ENCODE results near the gene SULT4A1. TPM values are rescaled to one million over a fixed set of nuclear protein-coding genes. Genes with fewer than 3 reads are reported as not detected.

The SULT4A1 gene
- total and polyA plus RNA-seq, 8 donors = 0.12 to 2.2 (median 0.77) TPM; not detected in 4

- intact Hi-C loops (cut with DNase I; ENCODE audit: low total_unique reads) = no loop called here
These were observed 41.5 kb downstream of the SULT4A1 start for GRCh38 chr22:43820651-43821305.

GRCh38 chr22:43819931-43820640 lies 42.2 kb downstream of the SULT4A1 start:
- peak overlapping the region in 1 of 5 donors; percentile 13 for H3K27ac ChIP-seq
- peaks cover 3 to 25% (median 21%) of the 10 kb centered on the region in 4 donors for H3K4me1 ChIP-seq
- H3K36me3 ChIP-seq = no peaks in the 10 kb centered on the region
- intact Hi-C loops (cut with DNase I; ENCODE audit: low total_unique reads) = no loop called here
- H3K9me3 ChIP-seq = no peaks in the 10 kb centered on the region
- H3K4me3 ChIP-seq = no peak overlapping the region
- DNase-seq = no peak
- WGBS, 5 donors = 61 to 80% (median 76%) methylated on average over 10 to 13 of the region's 13 CpGs
- H3K27me3 ChIP-seq = peaks cover 0 to 31% (median 11%) of the 10 kb centered on the region in 3 donors
- TF ChIP-seq POLR2AphosphoS5 (IDR thresholded peaks at IDR 0.05) = no peak
- no peak for TF ChIP-seq CTCF (IDR thresholded peaks at IDR 0.05)
- TF ChIP-seq EP300 (IDR thresholded peaks at IDR 0.05) = no peak
- no peak for TF ChIP-seq POLR2A (IDR thresholded peaks at IDR 0.05)

More at GRCh38 chr22:43820651-43821305, 41.5 kb downstream of the SULT4A1 start:
- peaks cover 0 to 31% (median 11%) of the 10 kb centered on the region in 3 donors for H3K27me3 ChIP-seq
- H3K9me3 ChIP-seq = no peaks in the 10 kb centered on the region
- TF ChIP-seq POLR2A (IDR thresholded peaks at IDR 0.05) = no peak
- H3K36me3 ChIP-seq = no peaks in the 10 kb centered on the region
- DNase-seq = peak in 1 of 2 donors; percentile 72
- H3K27ac ChIP-seq = peak overlapping the region in 1 of 5 donors; percentile 13
- no peak overlapping the region for H3K4me3 ChIP-seq
- H3K4me1 ChIP-seq = peaks cover 3 to 25% (median 21%) of the 10 kb centered on the region in 4 donors
- 27 to 61% (median 39%) methylated on average over 16 to 18 of the region's 18 CpGs for WGBS, 5 donors

- H3K27me3 ChIP-seq = peaks cover 0 to 31% (median 11%) of the 10 kb centered on the region in 3 donors
- 86 to 92% (median 91%) methylated on average over 12 of the region's 12 CpGs for WGBS, 5 donors
- no peak for DNase-seq
These were observed 42.8 kb downstream of the SULT4A1 start for GRCh38 chr22:43819421-43819921.

GRCh38 chr22:43818981-43819380 lies 43.3 kb downstream of the SULT4A1 start:
- H3K4me3 ChIP-seq = no peak overlapping the region
- H3K36me3 ChIP-seq = no peaks in the 10 kb centered on the region
- intact Hi-C loops (cut with DNase I; ENCODE audit: low total_unique reads) = no loop called here
- no peaks in the 10 kb centered on the region for H3K9me3 ChIP-seq
- 81 to 94% (median 93%) methylated on average over 11 of the region's 11 CpGs for WGBS, 5 donors
- peaks cover 0 to 31% (median 11%) of the 10 kb centered on the region in 3 donors for H3K27me3 ChIP-seq
- DNase-seq = no peak
- no peak overlapping the region for H3K27ac ChIP-seq
- H3K4me1 ChIP-seq = peaks cover 3 to 19% (median 18%) of the 10 kb centered on the region in 4 donors
- TF ChIP-seq CTCF (IDR thresholded peaks at IDR 0.05) (no peak), POLR2A (IDR thresholded peaks at IDR 0.05) (no peak), EP300 (IDR thresholded peaks at IDR 0.05) (no peak), POLR2AphosphoS5 (IDR thresholded peaks at IDR 0.05) (no peak)

More at GRCh38 chr22:43819421-43819921, 42.8 kb downstream of the SULT4A1 start:
- no peak overlapping the region for H3K27ac ChIP-seq
- TF ChIP-seq POLR2AphosphoS5 (IDR thresholded peaks at IDR 0.05) (no peak), POLR2A (IDR thresholded peaks at IDR 0.05) (no peak)
- no peaks in the 10 kb centered on the region for H3K36me3 ChIP-seq
- no peaks in the 10 kb centered on the region for H3K9me3 ChIP-seq
- peaks cover 3 to 24% (median 21%) of the 10 kb centered on the region in 4 donors for H3K4me1 ChIP-seq
- H3K4me3 ChIP-seq = no peak overlapping the region
- intact Hi-C loops (cut with DNase I; ENCODE audit: low total_unique reads) = no loop called here

- H3K27me3 ChIP-seq = peaks cover 0 to 22% (median 4%) of the 10 kb centered on the region in 3 donors
- H3K9me3 ChIP-seq = no peaks in the 10 kb centered on the region
- no peak overlapping the region for H3K4me3 ChIP-seq
- 90 to 96% (median 96%) methylated on average over 9 of the region's 9 CpGs for WGBS, 5 donors
- no peak for DNase-seq
- no peaks in the 10 kb centered on the region for H3K36me3 ChIP-seq
- H3K27ac ChIP-seq = no peak overlapping the region
- intact Hi-C loops (cut with DNase I; ENCODE audit: low total_unique reads) = no loop called here
- TF ChIP-seq POLR2A (IDR thresholded peaks at IDR 0.05) (no peak), EP300 (IDR thresholded peaks at IDR 0.05) (no peak), POLR2AphosphoS5 (IDR thresholded peaks at IDR 0.05) (no peak), CTCF (IDR thresholded peaks at IDR 0.05) (no peak)
- H3K4me1 ChIP-seq = peaks cover 13 to 21% (median 17%) of the 10 kb centered on the region in 4 donors
These were observed 44.9 kb downstream of the SULT4A1 start for GRCh38 chr22:43817402-43817801.
